Activated naive CD4-positive, alpha-beta T cell treated with Interleukin-2 at 50 U/mL for 16 hours (primary cell): Measurements from ENCODE around the gene GOLGA8A.
A peak's percentile ranks its signal among the peaks of the same experiment; 100 is the strongest.
"Not testable (repeated sequence)": the region's sequence is repeated elsewhere in the genome, so short reads cannot be mapped to it uniquely, and the experiment has no call there.

Source experiments
- DNase-seq: peaks from one replicate; pipeline ENCODE4 v3.0.0-alpha.2; 2020

The GOLGA8A gene, protein sequence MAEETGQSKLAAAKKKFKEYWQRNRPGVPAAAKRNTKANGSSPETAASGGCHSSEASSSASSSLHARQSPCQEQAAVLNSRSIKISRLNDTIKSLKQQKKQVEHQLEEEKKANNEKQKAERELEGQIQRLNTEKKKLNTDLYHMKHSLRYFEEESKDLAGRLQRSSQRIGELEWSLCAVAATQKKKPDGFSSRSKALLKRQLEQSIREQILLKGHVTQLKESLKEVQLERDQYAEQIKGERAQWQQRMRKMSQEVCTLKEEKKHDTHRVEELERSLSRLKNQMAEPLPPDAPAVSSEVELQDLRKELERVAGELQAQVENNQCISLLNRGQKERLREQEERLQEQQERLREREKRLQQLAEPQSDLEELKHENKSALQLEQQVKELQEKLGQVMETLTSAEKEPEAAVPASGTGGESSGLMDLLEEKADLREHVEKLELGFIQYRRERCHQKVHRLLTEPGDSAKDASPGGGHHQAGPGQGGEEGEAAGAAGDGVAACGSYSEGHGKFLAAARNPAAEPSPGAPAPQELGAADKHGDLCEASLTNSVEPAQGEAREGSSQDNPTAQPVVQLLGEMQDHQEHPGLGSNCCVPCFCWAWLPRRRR

DNA sequence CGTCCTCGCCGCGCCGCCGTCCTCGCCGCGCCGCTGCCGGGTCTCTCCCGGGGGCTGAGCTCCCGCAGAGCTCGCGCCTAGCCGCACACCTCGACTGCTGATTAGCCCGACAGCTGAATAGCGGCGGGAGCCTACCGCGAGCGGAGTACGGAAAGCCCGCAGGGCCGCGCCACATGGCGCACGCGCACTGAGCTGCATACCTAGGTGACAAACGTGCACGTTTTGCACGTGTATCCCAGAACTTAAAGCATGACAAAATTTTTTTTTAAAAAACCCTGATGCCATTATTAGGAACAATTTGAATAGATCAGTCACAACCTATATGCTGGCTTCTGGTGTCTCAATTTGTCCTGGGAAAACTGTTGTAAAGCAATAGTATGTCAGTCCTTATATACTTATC lies at the start of gene GOLGA8A:
Gene GOLGA8A, minus strand, starts transcription at position 122 of the 400 bp plus-strand sequence. CDS start 48,117 bp downstream, outside the sequence.
- DNase-seq, result peak; percentile 86

GRCh38 chr15:34483644-34484043 lies 46.0 kb upstream of the GOLGA8A start:
- DNase-seq, result no peak

GRCh38 chr15:34481370-34481769 lies 43.8 kb upstream of the GOLGA8A start:
- no peak for DNase-seq

DNA sequence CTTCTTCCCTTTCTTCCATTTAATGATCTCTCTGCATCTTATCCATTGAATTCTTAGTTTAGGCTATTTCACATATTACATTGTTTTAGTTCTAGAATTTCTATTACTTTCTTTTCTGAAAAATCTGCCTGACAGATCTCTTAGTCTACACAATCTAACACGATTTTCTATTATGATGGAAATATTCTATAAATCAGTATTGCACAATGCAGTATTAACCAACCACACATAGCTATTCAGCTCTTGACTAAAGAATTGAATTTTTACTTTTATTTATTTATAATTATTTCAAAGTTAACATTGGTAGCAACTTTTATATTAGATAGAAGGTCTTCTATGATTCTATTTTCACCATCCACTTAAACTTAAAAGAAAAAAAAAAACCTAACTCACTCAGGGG lies 36.2 kb upstream of the GOLGA8A start:
- DNase-seq, result no peak

DNA sequence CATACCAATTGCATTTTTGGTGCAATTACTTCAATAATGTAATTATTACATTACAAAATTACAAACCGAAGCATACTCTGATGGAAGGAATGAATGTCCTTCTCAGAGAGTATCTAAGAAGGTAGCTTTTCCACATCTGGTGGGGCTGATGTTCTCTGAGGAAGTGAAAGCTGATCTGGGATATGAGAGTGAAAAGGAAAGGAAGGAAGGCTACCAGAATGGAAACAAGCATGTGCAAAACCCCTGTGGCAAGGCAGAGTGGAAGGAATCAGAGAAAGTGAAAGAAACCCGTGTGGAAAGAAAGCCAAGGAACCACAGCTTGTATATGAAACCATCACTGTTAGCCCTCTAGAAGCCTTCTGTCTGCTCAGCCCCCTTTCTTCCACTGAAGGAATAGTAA lies 35.3 kb upstream of the GOLGA8A start:
- DNase-seq, result no peak

- DNase-seq, result no peak
Observed at GRCh38 chr15:34470892-34471291, 33.3 kb upstream of the GOLGA8A start.

DNA sequence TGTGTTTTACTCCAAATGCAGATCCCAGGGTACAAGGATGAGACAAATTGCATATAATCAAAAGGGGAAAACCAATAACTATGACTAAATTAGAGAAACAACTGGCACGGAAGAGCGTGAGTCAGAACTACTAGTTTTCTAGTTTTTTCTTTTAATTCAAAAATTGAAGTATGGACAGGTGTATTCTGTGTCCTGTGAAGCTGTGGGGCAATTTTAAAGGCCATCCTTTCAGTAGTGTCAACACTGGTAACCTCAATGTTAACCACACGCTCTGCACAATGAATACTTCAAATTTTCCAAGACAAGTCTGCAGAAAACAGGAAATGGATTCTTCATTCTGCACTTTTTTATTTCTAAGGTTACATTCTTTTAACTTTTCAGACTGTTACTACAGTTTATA lies 32.5 kb upstream of the GOLGA8A start:
- no peak for DNase-seq

DNA sequence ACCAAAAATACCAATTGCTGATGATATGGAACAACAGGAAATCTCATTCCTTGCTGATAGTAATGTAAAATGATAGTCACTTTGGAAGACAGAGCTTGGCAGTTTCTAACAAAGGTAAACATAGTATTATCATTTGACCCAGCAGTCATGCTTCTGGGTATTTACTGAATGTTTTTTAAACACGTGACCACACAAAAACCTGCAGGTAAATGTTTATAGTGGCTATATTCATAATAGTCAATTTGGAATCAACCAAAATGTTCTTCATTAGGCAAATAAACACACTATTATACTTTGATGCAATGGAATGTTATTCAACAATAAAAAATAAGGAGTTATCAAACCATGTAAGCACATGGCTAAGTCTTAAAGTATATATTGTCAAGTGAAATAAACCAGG lies 24.1 kb upstream of the GOLGA8A start:
- no peak for DNase-seq

- DNase-seq, result no peak
Observed at GRCh38 chr15:34460451-34460850, 22.8 kb upstream of the GOLGA8A start.

- no peak for DNase-seq
Observed at GRCh38 chr15:34456658-34457057, 19.1 kb upstream of the GOLGA8A start.

DNA sequence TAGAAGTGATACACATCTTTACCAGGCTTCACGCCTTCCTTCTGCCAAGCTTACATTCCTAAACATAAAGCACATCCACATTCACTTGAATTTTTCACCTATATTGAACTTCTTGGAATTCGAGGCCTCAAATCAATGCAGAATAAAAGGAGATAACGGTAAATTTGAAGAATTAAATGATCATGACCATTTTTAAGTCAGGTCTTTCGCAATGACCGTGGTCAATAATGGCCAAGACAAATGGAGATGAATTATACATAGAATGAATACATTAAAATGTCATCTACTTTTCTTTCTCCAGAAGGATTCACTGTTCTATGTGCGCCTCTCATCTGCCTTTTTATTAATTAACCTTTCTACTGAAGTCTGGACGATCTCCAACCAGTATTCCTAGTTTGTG lies 5.3 kb upstream of the GOLGA8A start:
- DNase-seq, result no peak

DNA sequence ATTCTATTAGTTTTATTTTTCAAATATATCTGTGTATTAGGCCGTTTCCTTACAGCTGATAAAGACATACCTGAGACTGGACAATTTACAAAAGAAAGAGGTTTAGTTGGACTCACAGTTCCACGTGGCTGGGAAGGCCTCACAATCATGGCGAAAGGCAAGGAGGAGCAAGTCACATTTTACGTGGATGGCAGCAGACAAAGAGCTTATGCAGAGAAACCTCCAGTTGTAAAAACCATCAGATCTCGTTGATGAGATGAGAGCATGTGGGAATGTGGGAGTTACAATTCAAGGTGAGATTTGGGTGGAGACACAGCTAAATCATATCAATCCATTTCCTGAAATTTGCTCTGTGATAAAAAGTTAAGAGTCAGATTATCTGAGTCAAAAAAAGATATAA lies 2.3 kb upstream of the GOLGA8A start:
- DNase-seq, result no peak

GRCh38 chr15:34436956-34437442 lies 609 bp downstream of the GOLGA8A start:
- DNase-seq, result peak; percentile 62

DNA sequence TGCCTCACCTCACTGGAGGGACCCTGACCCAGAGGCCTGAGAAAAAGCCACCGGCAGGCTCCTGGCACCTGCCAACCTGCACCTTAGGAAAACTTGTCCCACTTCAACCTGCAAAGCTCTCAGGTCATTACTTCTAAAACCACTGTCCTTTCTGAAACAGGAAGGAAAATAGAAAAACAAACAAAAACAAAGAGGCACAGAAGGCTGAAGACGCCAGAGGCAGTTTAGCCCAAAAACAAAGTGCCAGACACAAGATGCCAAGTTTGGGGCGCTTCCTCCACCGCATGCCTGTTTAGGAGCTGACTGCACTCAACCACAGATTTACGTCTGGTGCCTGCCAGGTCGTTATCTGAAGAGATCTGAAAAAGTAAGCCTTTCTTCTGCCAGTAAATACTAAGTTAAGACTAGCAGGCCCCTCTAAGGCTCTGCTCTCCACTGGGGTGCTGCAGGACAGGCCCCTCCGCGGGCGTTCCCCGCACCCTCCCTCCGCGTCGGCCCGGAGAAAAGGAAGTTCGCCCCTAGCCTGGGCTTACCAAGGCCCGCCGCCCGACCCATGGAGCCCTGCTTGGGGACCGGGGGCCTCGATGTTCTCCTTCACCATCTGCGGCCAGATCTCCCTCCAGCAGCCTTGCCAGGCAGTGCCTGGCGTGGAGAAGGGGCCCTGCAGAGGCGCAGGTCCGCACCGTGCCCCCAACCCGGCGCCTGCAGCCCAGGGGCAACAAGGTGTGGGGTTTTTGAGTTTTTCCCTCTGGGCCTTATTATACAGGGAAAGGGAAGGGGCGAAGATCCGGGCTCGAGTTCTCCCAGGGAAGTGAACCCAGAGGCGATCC lies 1.3 kb downstream of the GOLGA8A start:
- peak; percentile 19 for DNase-seq

GRCh38 chr15:34435658-34436057 lies 1.9 kb downstream of the GOLGA8A start:
- DNase-seq, result no peak

DNA sequence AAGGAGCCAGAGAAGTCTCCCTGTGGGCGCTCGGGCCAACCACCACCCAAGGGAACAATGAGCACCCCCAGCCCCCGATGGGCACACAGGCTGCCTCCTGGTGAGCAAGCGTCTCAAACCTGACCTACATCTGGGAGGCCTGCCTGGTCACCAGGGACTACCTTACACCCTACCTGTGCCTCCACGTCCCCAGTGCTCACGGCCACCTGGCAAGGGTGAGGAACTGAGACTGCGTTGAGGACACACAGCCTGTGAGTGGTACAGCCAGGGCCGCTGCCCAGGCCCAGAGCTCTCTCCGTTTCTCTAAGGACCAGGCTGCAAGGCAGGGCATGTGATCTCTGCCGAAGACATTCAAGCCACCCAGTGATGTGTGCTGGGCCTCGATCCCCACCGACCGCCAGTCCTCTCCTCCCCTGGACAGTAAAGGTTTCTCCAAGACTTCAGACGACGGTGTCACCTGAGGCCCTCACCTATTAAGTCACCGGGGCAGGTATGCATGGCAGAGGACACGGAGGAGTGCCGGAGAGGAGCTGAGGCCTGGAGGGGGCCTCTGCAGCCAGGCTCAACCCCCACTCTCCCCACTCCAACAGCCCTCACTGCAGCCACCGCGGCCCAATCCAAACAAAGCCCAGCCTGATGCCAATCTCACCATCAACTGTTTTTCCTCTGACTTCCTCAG lies 2.8 kb downstream of the GOLGA8A start:
- DNase-seq, result no peak

DNA sequence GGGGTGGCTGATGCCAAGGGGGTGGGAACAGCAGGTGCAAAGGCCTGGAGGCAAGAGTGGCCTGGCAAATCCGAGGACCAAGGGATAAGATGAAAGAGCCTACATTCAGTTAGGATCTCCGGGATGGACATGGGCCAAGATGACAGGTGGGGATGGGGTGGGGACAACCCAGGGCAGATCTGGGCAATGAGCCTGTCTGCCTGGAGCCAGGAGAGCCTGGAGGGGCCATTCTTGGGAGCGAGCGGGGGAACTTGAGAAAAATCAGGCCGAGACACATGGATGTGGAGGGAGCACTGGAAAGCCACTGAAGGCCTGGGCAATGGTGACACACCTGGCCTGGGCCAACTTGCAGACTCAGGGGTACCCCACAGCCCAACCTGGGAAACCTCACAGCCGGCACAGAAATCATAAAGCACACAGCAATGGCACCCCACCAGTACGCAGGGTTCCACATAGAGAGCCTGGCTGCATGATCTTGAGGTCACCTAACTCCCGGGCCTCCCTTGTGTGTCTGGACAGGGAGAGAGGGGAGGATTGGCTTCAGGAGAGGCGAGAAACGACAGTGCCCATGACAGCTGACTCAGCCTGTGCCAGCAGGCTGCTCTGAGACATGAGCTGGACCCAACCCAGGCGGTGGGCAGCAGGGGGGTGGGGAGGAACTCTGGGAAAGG lies 3.5 kb downstream of the GOLGA8A start:
- DNase-seq, result not testable (repeated sequence)

- DNase-seq, result not testable (repeated sequence)
Observed at GRCh38 chr15:34430642-34431041, 7.0 kb downstream of the GOLGA8A start.

DNA sequence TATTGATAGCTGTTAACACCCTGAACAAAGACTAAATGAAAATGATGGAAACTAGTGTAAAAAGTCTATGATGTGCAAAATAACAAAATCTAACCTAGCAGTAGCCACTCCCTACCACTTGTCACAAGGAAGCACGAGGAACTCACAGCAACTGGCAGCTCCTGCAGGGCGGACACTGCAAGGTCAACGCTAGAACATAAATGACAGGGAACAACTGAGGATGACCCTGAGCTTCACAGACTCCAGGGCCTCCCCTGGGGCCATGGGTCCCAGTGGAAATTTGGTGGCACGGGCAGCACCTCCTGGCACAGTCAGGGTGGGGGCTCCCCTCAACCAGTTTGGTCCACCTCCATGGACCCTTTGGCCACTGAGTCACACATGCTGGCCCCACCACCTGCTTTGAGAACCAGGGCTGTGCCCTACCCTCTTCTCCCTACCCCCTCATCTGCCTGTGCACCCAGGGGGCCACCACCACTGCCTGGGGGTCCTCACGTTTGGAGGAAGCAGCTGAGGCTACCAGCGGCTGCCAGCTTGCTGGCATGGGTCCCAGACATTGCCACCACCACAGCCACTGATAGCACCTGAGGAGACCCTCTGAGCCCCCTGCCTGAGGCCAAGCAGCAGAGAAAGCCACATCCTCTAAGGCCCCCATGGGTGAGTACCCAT lies 14.1 kb downstream of the GOLGA8A start:
- DNase-seq, result not testable (repeated sequence)

DNA sequence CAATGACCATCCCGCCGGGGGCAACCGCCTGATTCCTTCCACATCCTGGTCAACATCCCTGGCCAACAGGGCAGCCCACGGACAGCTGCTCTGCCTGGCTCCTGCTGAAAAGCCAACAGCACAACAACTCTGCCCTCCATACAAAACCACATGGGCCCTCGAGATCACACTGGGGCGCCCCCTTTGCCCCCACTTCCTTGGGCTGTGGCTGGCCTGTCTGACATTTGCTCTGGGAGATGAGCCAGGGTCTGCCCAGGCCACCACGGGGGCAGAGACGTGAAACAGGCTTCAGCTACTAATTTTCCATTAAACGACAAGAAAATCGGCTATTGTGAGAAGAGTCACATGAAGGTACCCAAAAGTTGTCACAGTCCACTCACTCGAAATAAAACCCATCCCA lies 16.7 kb downstream of the GOLGA8A start:
- not testable (repeated sequence) for DNase-seq

GRCh38 chr15:34418435-34418834 lies 19.2 kb downstream of the GOLGA8A start:
- DNase-seq, result not testable (repeated sequence)

DNA sequence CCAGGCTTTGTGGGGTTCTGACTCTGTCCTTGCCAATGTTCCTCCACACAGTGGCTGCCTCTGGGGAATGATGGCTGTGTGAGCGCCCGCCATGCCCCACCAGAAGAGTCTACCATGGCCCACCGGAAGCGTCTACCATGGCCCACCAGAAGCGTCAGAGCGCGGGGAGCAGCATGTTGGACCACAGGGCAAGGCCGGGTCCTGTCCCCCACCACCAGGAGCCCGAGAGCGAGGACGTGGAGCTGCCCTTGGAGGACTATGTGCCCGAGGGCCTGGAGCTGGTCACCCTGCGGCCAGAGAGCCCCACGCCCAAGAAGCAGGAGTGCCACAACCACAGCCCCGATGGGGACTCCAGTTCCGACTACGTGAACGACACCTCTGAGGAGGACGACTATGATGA lies 28.1 kb downstream of the GOLGA8A start:
- DNase-seq, result not testable (repeated sequence)
